Glutamatergic neuron (in vitro differentiated cells): ENCODE data around the gene FNDC3B. TPM values are rescaled to one million over a fixed set of nuclear protein-coding genes. Genes with fewer than 3 reads are reported as not detected.

ENCODE experiments used
- DNase-seq: peaks from one replicate; pipeline ENCODE4 v3.0.0; 2022
- H3K27ac Mint-ChIP-seq: one replicate; pipeline ENCODE4 v1.8.0; 2020; ENCODE audit warnings: mild to moderate bottlenecking, mixed read lengths, inconsistent platforms; ENCODE audit not compliant: unreplicated experiment
- H3K27me3 Mint-ChIP-seq: one replicate; pipeline ENCODE4 v1.8.0; 2020; ENCODE audit warnings: mild to moderate bottlenecking, moderate library complexity, mixed read lengths, inconsistent platforms; ENCODE audit not compliant: unreplicated experiment
- H3K36me3 Mint-ChIP-seq: one replicate; pipeline ENCODE4 v1.8.0; 2020; ENCODE audit warnings: mild to moderate bottlenecking, mixed read lengths, inconsistent platforms; ENCODE audit not compliant: unreplicated experiment
- H3K4me1 Mint-ChIP-seq: one replicate; pipeline ENCODE4 v1.8.0; 2020; ENCODE audit warnings: mild to moderate bottlenecking, low read depth, mixed read lengths, inconsistent platforms; ENCODE audit not compliant: unreplicated experiment
- H3K4me3 Mint-ChIP-seq: one replicate; pipeline ENCODE4 v1.8.0; 2020; ENCODE audit warnings: mild to moderate bottlenecking, mixed read lengths, inconsistent platforms; ENCODE audit not compliant: unreplicated experiment
- H3K9me3 Mint-ChIP-seq: one replicate; pipeline ENCODE4 v1.8.0; 2020; ENCODE audit warnings: mild to moderate bottlenecking, moderate library complexity, mixed read lengths, inconsistent platforms; ENCODE audit not compliant: unreplicated experiment
- CTCF ChIP-seq: fragments of 200-600 bp; sonication (generic); IDR thresholded peaks from one replicate; pipeline ENCODE4 v1.5.0; 2021; ENCODE audit not compliant: partially characterized antibody, unreplicated experiment
- total RNA-seq: library from RNA; stranded (reverse); fragmentation: NEBNext Ultra II Directional; extraction: Animal tissue kit (Norgen Biotek cat#: 25700); gene quantifications from one replicate; pipeline ENCODE4 v1.2.1, GENCODE V29; 2021; ENCODE audit not compliant: unreplicated experiment

FNDC3B gene
- total RNA-seq, 1 donor from 2014 or later = 11.7 TPM

DNA sequence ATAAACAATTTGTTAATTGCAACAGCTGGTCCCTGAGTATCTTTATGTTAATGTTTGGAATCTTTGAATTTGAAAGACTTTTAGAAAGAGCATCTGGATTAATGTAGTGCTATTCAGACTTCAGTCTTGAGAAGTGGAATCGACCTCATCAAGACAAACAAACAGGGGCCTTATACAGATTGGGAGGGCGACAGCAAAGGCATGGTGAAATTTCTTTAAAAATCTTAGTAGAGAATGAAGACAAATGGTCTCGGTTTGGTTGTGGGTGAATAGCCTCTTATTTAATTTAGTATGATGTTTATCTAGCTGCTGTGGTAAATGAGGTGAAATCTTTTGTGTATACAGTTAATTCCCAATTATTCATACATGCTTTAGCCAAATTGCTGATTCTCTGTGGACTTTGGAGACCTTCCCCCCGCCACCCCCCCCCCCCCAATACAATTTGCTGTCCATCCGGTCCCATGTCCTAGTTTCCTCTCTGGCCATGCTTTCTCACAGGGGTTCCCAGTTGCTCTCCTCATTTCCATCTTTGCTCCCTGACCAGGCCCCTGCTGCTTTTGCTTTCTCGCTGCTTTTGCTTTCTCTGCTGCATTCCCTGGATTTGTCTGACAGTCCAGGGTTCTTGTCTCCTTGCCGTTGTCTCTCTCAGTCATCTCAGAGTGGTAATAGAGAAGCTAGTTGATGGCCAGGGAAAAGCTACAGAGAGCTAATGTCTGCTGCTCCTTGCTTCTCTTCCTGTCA lies 135.3 kb downstream of the FNDC3B start:
- no peak overlapping the region for H3K4me3 Mint-ChIP-seq
- no peaks in the 10 kb centered on the region for H3K9me3 Mint-ChIP-seq
- peaks cover 8% of the 10 kb centered on the region for H3K4me1 Mint-ChIP-seq
- no peak for TF ChIP-seq CTCF
- no peak for DNase-seq
- H3K36me3 Mint-ChIP-seq = no peaks in the 10 kb centered on the region
- peak overlapping the region; percentile 15 for H3K27ac Mint-ChIP-seq
- peaks cover 3% of the 10 kb centered on the region for H3K27me3 Mint-ChIP-seq

- Mint-ChIP-seq H3K4me1 (peaks cover 10% of the 10 kb centered on the region), H3K27me3 (peaks cover 3% of the 10 kb centered on the region), H3K4me3 (no peak overlapping the region), H3K36me3 (no peaks in the 10 kb centered on the region), H3K27ac (no peak overlapping the region), H3K9me3 (no peaks in the 10 kb centered on the region)
- TF ChIP-seq CTCF = no peak
- no peak for DNase-seq
These were observed 135.8 kb downstream of the FNDC3B start for GRCh38 chr3:172175254-172175599.

GRCh38 chr3:172176061-172176770 lies 136.8 kb downstream of the FNDC3B start:
- Mint-ChIP-seq H3K4me3 (no peak overlapping the region), H3K27me3 (peaks cover 3% of the 10 kb centered on the region), H3K4me1 (peaks cover 10% of the 10 kb centered on the region), H3K9me3 (no peaks in the 10 kb centered on the region), H3K36me3 (no peaks in the 10 kb centered on the region), H3K27ac (no peak overlapping the region)
- DNase-seq = no peak
- no peak for TF ChIP-seq CTCF

DNA sequence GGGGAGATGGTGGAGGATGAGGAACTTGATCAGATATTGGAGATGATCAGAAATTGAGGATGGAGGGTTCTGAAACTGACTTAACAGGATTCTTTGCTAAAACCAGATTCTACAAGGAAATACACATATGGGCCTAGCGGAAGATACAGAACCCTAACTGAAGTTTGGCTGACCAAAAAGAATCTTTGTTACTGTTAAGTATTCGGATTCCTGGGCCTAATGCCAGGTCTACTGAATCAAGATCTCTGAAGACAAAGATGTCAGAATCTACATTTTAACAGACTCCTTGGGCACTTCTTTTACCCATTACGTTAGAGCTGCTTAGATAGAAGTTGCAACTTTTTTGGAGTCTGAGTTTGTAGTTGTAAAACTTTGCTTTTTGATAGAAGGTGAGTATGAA lies 137.7 kb downstream of the FNDC3B start:
- no peak for DNase-seq
- TF ChIP-seq CTCF = no peak
- Mint-ChIP-seq H3K36me3 (no peaks in the 10 kb centered on the region), H3K9me3 (no peaks in the 10 kb centered on the region), H3K27me3 (peaks cover 4% of the 10 kb centered on the region), H3K4me1 (peaks cover 10% of the 10 kb centered on the region), H3K27ac (no peak overlapping the region), H3K4me3 (no peak overlapping the region)

- peaks cover 10% of the 10 kb centered on the region for H3K4me1 Mint-ChIP-seq
- no peak overlapping the region for H3K27ac Mint-ChIP-seq
- H3K27me3 Mint-ChIP-seq = peaks cover 5% of the 10 kb centered on the region
- DNase-seq = no peak
- H3K36me3 Mint-ChIP-seq = no peaks in the 10 kb centered on the region
- H3K4me3 Mint-ChIP-seq = no peak overlapping the region
- no peak for TF ChIP-seq CTCF
- H3K9me3 Mint-ChIP-seq = no peaks in the 10 kb centered on the region
These were observed 138.5 kb downstream of the FNDC3B start for GRCh38 chr3:172177803-172178316.
